NCI-H510A (cell line): Measurements from ENCODE around the gene HDAC2.
"Not testable (repeated sequence)": the region's sequence is repeated elsewhere in the genome, so short reads cannot be mapped to it uniquely, and the experiment has no call there.

Experiments used
- DNase-seq: peaks from one replicate; lab custom pipeline; 2025; lab: John Stamatoyannopoulos, UW

Gene HDAC2

GRCh38 chr6:113970805-113971676, at the start of gene HDAC2:
TSS of gene HDAC2 (minus strand) at chr6:113971148. CDS start at chr6:113970908, 240 bp downstream.
- peak; percentile 62 for DNase-seq

DNA sequence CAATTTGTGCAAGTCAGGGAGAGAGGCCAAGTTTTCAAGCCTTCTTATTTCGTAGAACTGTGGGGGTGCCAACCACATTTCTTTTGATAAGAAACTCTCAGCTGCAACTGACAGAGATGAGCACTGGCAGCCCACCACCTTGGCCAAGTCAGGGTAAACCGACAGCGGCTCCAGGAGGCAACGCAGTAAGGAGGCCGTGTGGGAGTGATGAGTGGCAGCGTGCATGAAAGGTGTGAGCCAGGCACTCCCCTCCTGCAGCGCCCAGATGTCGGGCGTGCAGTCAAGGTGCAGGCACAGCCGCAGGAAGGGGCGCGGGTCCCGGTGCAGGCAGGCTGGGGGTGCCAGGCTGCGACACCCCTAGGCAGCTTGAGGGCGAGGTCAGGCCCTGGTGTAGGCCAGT, 49.2 kb upstream of the HDAC2 start:
- DNase-seq = no peak

DNA sequence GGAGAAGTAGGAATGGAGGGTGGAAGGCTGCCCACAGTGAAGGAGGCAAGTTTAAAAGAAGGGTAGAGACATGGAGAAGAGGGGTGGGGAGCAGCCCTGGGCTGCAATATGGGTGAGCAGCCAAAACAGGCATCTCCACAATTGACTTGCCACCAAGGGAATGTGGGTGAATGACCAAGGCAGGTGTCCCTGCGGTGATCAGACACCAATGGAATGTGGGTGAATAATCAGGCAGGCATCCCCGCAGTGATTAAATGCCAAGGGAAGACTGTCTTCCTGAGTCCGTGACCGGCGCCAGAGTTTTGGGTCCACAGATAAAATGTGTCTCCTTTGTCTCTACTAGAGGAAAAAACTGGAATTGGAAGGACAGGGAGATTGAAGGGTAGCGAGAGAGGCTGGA, 46.2 kb upstream of the HDAC2 start:
- DNase-seq = not testable (repeated sequence)

- DNase-seq = not testable (repeated sequence)
Observed at GRCh38 chr6:114014106-114014505, 43.2 kb upstream of the HDAC2 start.

GRCh38 chr6:114011486-114011885, 40.5 kb upstream of the HDAC2 start:
- not testable (repeated sequence) for DNase-seq

DNA sequence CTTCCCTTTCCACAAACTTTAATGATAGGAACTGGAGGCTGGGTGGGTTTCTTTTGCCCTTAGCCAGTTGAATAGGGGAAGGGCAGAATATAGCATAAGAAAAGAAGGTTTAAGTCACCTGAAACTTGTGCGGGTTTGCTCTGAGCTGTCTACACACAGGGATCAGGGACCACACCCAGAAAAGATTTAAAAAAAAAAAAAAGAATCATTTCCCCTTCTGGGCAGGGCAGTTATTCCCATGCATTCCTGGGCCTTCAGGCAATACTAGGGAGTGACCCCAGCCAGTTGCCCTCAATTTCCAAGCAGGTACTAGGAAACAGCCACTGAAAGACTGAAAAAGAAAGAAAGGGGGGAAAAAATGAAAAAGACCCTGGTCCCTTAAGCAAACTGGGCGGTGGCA, 39.6 kb upstream of the HDAC2 start:
- DNase-seq = no peak

- DNase-seq = no peak
Observed at GRCh38 chr6:114009192-114009591, 38.2 kb upstream of the HDAC2 start.

DNA sequence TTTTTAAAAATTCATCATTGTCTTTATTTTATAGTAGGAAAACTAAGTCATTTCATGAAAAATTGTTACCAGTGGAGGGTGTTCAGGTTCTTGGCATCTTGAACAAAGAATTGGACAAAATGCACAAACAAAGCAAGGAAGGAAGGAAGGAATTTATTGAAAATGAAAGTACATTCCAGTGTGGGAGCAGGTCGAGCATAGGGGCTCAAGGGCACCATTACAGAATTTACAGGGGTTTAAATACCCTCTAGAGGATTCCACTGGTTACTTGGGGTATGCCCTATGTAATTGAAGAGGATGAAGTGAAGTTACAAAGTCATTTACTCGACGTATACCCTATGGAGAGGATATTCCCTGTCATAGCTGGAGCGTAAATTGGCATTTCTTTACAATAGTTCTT, 37.4 kb upstream of the HDAC2 start:
- no peak for DNase-seq

DNA sequence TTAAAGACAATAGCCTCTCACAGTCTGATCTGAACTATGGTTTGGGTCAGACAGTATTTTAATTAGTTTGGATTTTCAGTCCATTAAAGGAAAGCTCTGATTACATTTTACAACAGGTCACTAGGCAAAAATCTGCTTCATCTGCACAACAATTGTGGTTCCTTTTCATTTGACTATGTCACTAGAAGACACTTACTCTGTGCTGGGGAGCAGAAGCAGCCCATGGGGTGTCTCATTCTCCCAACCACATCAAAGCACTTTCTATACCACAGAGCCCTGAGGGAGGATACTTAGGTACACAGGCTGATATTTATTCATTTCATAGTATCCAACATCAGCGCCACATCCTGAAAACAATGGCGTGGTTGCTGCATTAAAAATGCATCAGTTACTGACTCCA, 36.6 kb upstream of the HDAC2 start:
- no peak for DNase-seq

DNA sequence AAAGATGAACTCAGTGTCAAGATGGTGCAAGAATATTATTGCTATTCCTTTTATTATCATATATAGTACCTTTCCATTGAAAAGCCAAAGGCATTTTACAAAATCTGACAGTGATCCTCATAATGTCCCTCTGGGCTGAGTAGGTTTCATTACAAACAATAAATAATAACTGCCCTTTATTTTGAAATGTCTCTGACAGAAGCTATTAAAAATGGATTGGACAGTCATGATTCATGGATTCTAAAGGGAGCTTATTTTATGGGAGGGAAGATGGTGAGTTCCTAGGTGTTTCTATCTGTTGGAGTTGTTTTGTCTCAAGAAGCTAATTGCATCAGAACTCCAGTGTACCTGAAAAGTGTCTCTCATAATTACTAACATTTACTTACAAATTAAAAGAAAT, 30.4 kb upstream of the HDAC2 start:
- DNase-seq = no peak

DNA sequence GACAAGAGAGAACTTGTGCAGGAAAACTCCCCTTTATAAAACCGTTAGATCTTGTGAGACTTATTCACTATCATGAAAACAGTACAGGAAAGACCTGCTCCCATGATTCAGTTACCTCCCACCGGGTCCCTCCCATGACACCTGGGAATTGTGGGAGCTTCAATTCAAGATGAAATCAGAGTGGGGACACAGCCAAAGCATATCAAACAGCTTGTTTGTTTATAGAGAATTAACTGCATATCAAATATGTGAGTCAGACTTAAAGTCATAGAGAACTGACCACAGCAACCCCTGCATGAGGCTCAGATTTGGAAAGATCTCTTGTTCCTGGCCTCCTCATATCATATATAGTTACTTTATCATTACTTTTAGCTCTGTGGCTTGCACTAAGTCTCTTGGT, 29.1 kb upstream of the HDAC2 start:
- DNase-seq = no peak

DNA sequence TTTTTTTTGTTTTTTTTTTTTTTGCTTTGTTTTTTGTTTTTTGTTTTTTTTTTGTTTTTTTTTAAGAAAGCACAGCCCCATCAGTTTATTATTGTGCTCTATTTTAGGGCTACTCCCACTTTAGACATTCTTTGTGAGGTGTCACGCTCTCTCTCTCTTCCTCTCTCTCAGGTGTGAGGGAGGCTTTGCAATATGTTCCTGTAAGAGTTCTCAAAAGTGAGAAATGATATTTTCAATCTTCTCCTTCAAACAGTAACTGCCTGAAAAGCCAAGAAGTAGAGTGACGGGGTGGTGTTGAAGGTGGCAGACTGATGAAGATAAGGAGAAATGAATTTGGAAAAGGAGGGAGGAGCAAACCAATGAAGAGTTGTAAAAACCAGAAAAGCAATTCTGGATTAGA, 28.3 kb upstream of the HDAC2 start:
- DNase-seq = no peak

DNA sequence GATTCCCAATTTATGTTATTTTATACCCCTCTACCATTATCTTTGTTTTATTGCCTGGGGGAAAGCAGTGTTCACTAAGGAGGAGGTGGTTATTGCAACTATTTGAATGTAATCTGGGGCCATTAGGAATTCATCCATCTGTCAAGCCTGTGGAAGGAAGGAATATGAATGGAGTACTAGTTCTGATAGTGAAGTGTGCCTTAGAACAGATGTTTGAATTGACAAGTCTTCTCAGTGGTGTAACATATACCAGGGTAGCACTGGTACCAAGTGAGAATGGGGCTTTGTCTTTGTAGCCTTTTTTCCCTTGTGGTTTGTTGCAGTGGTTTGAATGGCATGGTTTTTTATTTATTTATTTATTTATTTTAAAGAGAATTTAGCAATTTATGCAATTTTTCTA, 27.9 kb upstream of the HDAC2 start:
- DNase-seq = no peak

GRCh38 chr6:113997116-113997515, 26.2 kb upstream of the HDAC2 start:
- DNase-seq = no peak

DNA sequence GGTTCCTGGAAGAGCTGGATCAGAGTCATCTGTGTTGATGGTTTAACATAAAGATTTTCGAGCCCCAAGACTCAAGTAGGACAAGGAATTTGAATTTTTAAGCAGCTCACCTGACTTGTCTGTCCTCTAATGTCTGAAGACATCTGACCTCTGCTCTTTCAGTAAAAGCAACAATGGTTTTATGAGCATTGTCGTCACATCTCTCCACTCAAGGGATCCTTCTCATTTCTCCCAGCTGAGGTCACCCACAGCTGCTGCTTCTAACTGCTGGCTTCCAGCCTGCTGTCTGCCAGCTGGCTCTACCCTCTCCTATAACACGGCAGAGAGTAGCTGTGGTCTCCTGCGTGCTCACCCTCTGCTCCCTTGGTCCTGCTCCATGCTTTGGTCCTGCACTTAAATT, 24.7 kb upstream of the HDAC2 start:
- DNase-seq = peak; percentile 29

GRCh38 chr6:113994934-113995342, 24.0 kb upstream of the HDAC2 start:
- DNase-seq = peak; percentile 5

GRCh38 chr6:113989675-113990074, 18.7 kb upstream of the HDAC2 start:
- DNase-seq = no peak

GRCh38 chr6:113982675-113983074, 11.7 kb upstream of the HDAC2 start:
- DNase-seq = not testable (repeated sequence)

- no peak for DNase-seq
Observed at GRCh38 chr6:113982055-113982550, 11.2 kb upstream of the HDAC2 start.

- peak; percentile 3 for DNase-seq
Observed at GRCh38 chr6:113980937-113981554, 10.1 kb upstream of the HDAC2 start.

- DNase-seq = no peak
Observed at GRCh38 chr6:113979937-113980336, 9.0 kb upstream of the HDAC2 start.

DNA sequence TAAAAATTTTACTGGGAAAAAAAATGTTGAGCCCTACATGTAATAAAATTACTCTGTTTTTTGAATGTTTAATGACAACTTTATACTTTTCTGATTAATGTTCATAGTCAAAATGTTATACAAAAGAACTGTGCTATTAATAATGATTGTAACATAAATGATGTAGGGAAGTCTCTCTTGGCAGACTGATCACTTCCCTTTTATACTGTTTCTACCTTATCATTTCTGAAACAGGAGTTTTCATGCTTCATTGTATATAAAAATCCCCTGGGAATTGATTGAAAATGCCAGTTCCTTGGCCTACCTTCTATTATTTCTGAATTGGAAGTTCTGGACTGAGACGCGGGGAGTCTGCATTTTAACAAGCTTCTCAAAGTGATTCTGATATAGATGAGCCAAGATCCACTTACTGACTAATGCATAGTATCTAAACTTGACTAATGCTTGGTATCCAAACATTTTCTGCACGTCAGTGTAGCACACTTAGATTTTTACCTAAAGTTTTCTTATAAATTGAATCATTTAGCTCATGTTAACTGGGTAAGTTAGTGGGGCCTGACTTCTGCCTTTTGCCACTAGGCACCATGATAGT, 7.2 kb upstream of the HDAC2 start:
- DNase-seq = no peak

- DNase-seq = no peak
Observed at GRCh38 chr6:113976806-113977205, 5.9 kb upstream of the HDAC2 start.
